ENCODE data around the gene DDX17.

DNA sequence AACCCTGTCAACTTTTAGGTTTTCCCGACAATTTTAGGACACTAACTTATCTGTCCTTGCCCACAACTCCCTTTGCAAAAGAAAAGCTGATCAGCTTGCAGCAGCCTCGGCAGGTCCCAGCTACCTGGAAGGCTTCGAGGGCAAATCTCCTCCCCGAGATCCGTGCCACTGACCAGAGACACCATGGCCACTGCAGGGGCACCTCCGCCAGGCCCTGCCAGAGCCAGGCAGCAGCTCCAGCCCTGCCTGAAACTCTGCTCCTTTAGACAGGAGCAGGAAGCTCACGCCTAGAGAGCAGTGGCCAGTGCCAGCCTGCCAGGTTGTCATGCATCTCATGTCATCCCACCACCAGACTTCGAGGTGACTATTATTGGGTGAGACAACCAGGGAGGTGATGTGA lies 72.2 kb downstream of the DDX17 start:
- TF ChIP-seq, protein P1, sequence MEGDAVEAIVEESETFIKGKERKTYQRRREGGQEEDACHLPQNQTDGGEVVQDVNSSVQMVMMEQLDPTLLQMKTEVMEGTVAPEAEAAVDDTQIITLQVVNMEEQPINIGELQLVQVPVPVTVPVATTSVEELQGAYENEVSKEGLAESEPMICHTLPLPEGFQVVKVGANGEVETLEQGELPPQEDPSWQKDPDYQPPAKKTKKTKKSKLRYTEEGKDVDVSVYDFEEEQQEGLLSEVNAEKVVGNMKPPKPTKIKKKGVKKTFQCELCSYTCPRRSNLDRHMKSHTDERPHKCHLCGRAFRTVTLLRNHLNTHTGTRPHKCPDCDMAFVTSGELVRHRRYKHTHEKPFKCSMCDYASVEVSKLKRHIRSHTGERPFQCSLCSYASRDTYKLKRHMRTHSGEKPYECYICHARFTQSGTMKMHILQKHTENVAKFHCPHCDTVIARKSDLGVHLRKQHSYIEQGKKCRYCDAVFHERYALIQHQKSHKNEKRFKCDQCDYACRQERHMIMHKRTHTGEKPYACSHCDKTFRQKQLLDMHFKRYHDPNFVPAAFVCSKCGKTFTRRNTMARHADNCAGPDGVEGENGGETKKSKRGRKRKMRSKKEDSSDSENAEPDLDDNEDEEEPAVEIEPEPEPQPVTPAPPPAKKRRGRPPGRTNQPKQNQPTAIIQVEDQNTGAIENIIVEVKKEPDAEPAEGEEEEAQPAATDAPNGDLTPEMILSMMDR (IDR thresholded peaks at IDR 0.05), result no peak
- TF ChIP-seq POLR2A (IDR thresholded peaks at IDR 0.05), result no peak

Measured in Peyer's patch (tissue), 4 donors.